Measurements from ENCODE around the gene KLHL25. TPM values are rescaled to one million over a fixed set of nuclear protein-coding genes. Genes with fewer than 3 reads are reported as not detected.
A peak's percentile ranks its signal among the peaks of the same experiment; 100 is the strongest.

Gene KLHL25
- total and polyA plus RNA-seq, 8 donors = 1.2 to 36.2 (median 5.8) TPM

DNA sequence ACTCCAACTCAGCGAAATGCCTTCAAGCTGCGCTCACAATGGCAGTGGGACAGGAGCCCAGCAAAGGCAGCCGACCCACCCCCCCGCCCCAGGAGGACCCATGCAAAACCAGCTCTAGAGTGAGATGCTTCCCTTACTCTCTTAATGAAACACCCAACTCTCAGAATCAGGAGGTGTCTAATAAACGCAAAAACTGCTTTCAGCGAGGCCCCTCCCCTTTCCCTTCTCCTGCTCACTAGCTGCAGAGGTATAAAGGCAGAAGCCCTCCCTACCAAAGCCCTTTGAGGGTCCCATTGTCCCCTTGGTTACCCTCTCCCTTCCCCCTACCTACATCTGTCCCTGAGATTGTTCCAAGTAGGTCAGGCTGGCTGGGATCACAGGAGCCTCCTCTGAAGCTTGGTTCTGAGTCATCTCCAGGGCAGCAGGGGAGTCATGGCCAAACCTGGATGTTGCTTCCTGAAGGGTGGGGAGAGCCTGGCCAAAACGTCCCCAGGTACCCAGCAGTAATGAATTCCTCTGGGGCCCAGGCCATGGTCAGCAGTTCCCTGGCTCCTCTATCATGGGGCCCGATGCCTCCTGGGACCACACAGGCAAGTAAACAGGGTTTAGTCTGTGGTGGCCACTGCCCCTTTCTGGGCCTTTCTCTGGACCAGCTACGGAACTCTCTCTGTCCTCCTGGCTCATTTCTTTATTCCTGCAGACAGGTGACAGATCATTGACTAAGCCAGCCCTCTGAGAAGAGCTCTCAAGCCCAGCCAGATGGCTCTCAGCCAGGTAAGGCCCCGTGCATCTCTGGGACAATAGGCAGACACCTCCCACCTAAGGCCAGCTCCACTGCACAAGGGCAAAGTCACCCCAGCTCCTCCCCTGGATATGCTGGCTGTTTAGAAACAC lies 8.6 kb downstream of the KLHL25 start:
- Histone ChIP-seq H3K4me1 (peaks cover 26 to 45% (median 37%) of the 10 kb centered on the region in 4 donors), H3K27ac (peak overlapping the region in 4 of 5 donors; percentile 33 to 57 (median 48)), H3K4me3 (peak overlapping the region in 1 of 4 donors; percentile 17), H3K36me3 (no peaks in the 10 kb centered on the region), H3K27me3 (no peaks in the 10 kb centered on the region), H3K9me3 (no peaks in the 10 kb centered on the region)
- intact Hi-C loops (cut with DNase I; ENCODE audit: low total_unique reads) = no loop called here
- TF ChIP-seq CTCF (IDR thresholded peaks at IDR 0.05) = no peak
- DNase-seq = peak in 1 of 2 donors; percentile 73
- WGBS, 5 donors = 39 to 48% (median 44%) methylated on average over 9 to 10 of the region's 10 CpGs

- H3K36me3 ChIP-seq = no peaks in the 10 kb centered on the region
- TF ChIP-seq POLR2AphosphoS5 (IDR thresholded peaks at IDR 0.05) = no peak
- TF ChIP-seq POLR2A (IDR thresholded peaks at IDR 0.05) = no peak
- no peak for TF ChIP-seq EP300 (IDR thresholded peaks at IDR 0.05)
- TF ChIP-seq CTCF (IDR thresholded peaks at IDR 0.05) = no peak
- intact Hi-C loops (cut with DNase I; ENCODE audit: low total_unique reads) = no loop called here
- WGBS, 5 donors = 88 to 94% (median 90%) methylated on average over 6 of the region's 6 CpGs
- DNase-seq = no peak
- no peak overlapping the region for H3K27ac ChIP-seq
- H3K4me1 ChIP-seq = peaks cover 22 to 42% (median 29%) of the 10 kb centered on the region in 4 donors
- H3K4me3 ChIP-seq = no peak overlapping the region
- H3K27me3 ChIP-seq = no peaks in the 10 kb centered on the region
- no peaks in the 10 kb centered on the region for H3K9me3 ChIP-seq
These were observed 12.7 kb downstream of the KLHL25 start for GRCh38 chr15:85782064-85782463.

DNA sequence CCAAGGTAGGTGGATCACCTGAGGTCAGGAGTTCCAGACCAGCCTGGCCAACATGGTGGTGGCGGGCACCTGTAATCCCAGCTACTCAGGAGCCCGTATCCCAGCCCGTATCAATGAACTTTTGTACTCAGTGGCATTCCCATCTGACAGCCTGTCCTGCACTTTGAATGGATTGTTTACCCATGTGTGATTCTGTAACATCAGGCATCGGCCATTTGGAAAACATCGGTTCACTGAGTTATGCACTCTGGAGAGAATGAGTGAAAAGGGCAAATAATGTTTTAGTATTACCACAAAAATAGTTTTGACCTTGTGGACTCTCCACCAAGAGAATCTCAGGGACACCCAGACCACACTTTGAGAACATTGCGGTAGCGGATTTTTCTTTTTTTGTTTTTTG lies 13.6 kb downstream of the KLHL25 start:
- WGBS, 5 donors = 79 to 89% (median 87%) methylated on average over 7 of the region's 7 CpGs
- intact Hi-C loops (cut with DNase I; ENCODE audit: low total_unique reads) = no loop called here
- H3K4me1 ChIP-seq = peaks cover 16 to 35% (median 20%) of the 10 kb centered on the region in 4 donors
- TF ChIP-seq EP300 (IDR thresholded peaks at IDR 0.05) = no peak
- no peak for DNase-seq
- no peaks in the 10 kb centered on the region for H3K27me3 ChIP-seq
- H3K36me3 ChIP-seq = no peaks in the 10 kb centered on the region
- H3K27ac ChIP-seq = no peak overlapping the region
- H3K4me3 ChIP-seq = no peak overlapping the region
- H3K9me3 ChIP-seq = no peaks in the 10 kb centered on the region

DNA sequence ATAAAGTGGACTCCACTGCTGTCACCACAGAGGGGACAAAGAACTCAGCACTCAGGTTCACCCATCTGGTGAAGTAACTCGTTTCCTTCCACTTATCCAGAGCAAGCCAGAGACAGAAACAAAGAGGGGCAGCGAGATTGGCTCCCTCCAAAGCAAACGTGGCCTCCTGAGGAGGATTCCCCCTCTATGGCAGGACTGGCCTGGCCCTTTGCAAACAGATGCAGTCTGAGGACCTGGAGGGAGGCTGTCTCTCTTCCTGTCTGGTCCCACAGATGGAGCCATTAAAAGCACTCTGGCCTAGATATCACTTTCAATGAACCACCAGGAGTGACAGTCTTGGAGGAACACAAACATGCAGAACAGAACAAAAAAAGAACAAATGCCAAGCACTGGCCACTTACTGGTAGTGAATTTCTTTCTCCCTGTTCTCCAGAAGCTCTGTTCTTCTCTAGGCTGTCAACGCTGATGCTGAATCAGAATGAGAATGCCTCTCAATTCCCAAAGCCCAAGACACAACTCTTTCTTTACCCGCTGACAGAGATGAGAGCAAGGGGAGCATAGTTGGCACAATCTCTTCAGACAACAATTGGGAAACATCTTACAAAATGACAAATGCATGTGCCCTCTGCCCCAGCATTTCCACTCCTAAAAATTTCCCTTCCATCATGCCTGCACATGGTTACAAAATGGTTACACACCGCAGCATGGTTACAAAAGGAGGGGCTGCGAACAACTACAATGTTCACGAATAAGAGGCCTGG lies 14.3 kb downstream of the KLHL25 start:
- DNase-seq = no peak
- peaks cover 9 to 28% (median 13%) of the 10 kb centered on the region in 4 donors for H3K4me1 ChIP-seq
- no peaks in the 10 kb centered on the region for H3K9me3 ChIP-seq
- H3K27ac ChIP-seq = no peak overlapping the region
- WGBS, 5 donors = 80 to 85% (median 80%) methylated on average over 8 of the region's 8 CpGs
- no peak for TF ChIP-seq CTCF (IDR thresholded peaks at IDR 0.05)
- no peak for TF ChIP-seq POLR2AphosphoS5 (IDR thresholded peaks at IDR 0.05)
- no peak for TF ChIP-seq POLR2A (IDR thresholded peaks at IDR 0.05)
- no peak for TF ChIP-seq EP300 (IDR thresholded peaks at IDR 0.05)
- intact Hi-C loops (cut with DNase I; ENCODE audit: low total_unique reads) = no loop called here
- no peaks in the 10 kb centered on the region for H3K27me3 ChIP-seq
- no peak overlapping the region for H3K4me3 ChIP-seq
- H3K36me3 ChIP-seq = no peaks in the 10 kb centered on the region

All from stomach (tissue), 9 donors.